Prostate gland (tissue), 2 donors: ENCODE data around the gene TUBB4B. TPM values are rescaled to one million over a fixed set of nuclear protein-coding genes. Genes with fewer than 3 reads are reported as not detected.

Experiments used
- DNase-seq: peaks from one replicate; pipeline ENCODE4 v3.0.0-alpha.2; 2019; ENCODE audit warnings: low spot score
- H3K27ac ChIP-seq, 2 donors: fragments of 200-600 bp; sonication (generic); 2 replicates each; pipeline ENCODE4 v1.5.1; 2017 to 2019
- H3K27me3 ChIP-seq: fragments of 200-600 bp; sonication (generic); replicated peaks from 2 replicates; pipeline ENCODE4 v1.5.1; 2019; ENCODE audit not compliant: insufficient read depth
- H3K36me3 ChIP-seq, 2 donors: fragments of 200-600 bp; sonication (generic); 1 replicate in 1 of 2; 2 replicates in 1 of 2; pipeline versions ENCODE4 v1.5.1 to v1.8.1; 2017 to 2019
- H3K4me1 ChIP-seq: fragments of 200-600 bp; sonication (generic); replicated peaks from 2 replicates; pipeline ENCODE4 v1.5.1; 2019
- H3K4me3 ChIP-seq, 2 donors: fragments of 200-600 bp; sonication (generic); 2 replicates each; pipeline ENCODE4 v1.5.1; 2017 to 2019
- H3K9me3 ChIP-seq: fragments of 200-600 bp; sonication (generic); 2 replicates; pipeline ENCODE4 v1.5.1; 2017
- POLR2A ChIP-seq: fragments of 450-650 bp; IDR thresholded peaks from one replicate; pipeline ENCODE4 v1.6.1; 2016; ENCODE audit warnings: antibody characterized with exemption, mild to moderate bottlenecking
- POLR2AphosphoS5 ChIP-seq: sonication (generic); formaldehyde crosslinking; IDR thresholded peaks from one replicate; pipeline ENCODE4 v1.6.1; 2017; ENCODE audit warnings: antibody characterized with exemption
- WGBS: methylation state at CpG from one replicate; pipeline ENCODE4 v1.1.5; 2018; 5-methylcytosine and 5-hydroxymethylcytosine counted together
- intact Hi-C: fragments of 100-400 bp; cut with DNase I; formaldehyde crosslinking; loops from one replicate; pipeline ENCODE4 v1.14.2; 2022
- total RNA-seq, 2 donors: library from RNA; depleted of rRNA; stranded (reverse); fragments of >200 nt; gene quantifications; one replicate each; pipeline ENCODE4 v1.1.0, GENCODE V29; 2016
- TF ChIP-seq, protein P1 (sequence below), 4 experiments: fragments of 200-600 bp in 2 of 4; fragments of 450-650 bp in 2 of 4; sonication (generic) in 2 of 4; IDR thresholded peaks; 1 replicate in 3 of 4; 2 replicates in 1 of 4; pipeline ENCODE4 v1.5.1; 2016 to 2019; ENCODE audit warnings: antibody characterized with exemption in 4 of 4, mild to moderate bottlenecking in 2 of 4, moderate library complexity in 2 of 4

Gene TUBB4B
- total RNA-seq, 2 donors from 2014 or later, result 279 to 484 TPM

DNA sequence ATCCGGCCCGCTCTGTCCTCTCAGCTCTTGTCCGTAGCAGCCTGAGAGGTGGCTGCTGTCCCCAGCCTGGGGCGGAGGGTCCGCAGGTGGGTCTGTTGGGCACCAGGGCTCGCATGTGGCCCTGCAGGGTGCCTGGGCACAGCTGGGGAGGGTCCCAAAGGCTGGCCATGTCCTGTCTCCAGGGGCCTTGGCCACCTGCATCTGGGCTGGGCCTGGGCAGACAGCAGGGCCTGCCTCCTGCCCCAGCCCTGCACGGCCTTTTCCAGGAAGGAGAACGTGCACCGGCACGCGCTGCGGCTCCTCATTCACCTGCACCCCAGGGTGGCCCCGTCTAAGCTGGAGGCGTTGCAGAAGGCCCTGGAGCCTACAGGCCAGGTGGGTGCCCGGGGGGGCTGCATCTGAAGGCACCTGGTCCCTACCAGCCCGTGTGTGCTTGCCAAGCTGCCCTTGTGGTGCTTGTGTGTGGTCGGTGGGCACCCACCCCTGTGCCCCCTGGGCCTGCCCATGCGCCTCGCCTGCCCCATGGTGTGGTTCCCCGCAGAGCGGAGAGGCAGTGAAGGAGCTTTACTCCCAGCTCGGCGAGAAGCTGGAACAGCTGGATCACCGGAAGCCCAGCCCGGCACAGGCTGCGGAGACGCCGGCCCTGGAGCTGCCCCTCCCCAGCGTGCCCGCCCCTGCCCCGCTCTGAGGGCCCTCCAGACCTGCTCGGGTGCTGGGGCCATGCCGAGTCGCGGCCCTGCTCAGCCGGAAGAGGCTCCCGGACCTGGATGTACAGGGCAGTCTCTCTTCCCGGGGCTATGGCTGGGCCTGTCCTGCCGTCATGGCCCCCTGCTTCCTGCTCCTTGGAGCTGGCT, 31.4 kb downstream of the TUBB4B start:
- Histone ChIP-seq H3K36me3 (peaks cover 0 to 12% of the 10 kb centered on the region in 2 donors), H3K27me3 (peaks cover 3% of the 10 kb centered on the region), H3K4me3 (no peak overlapping the region), H3K9me3 (no peaks in the 10 kb centered on the region), H3K27ac (peak overlapping the region; percentile 48 to 90), H3K4me1 (peaks cover 31% of the 10 kb centered on the region)
- intact Hi-C loops, result no loop called here
- WGBS, result 85% methylated on average over 34 of the region's 39 CpGs
- no peak for TF ChIP-seq POLR2AphosphoS5
- TF ChIP-seq POLR2A, result no peak
- TF ChIP-seq, protein P1, sequence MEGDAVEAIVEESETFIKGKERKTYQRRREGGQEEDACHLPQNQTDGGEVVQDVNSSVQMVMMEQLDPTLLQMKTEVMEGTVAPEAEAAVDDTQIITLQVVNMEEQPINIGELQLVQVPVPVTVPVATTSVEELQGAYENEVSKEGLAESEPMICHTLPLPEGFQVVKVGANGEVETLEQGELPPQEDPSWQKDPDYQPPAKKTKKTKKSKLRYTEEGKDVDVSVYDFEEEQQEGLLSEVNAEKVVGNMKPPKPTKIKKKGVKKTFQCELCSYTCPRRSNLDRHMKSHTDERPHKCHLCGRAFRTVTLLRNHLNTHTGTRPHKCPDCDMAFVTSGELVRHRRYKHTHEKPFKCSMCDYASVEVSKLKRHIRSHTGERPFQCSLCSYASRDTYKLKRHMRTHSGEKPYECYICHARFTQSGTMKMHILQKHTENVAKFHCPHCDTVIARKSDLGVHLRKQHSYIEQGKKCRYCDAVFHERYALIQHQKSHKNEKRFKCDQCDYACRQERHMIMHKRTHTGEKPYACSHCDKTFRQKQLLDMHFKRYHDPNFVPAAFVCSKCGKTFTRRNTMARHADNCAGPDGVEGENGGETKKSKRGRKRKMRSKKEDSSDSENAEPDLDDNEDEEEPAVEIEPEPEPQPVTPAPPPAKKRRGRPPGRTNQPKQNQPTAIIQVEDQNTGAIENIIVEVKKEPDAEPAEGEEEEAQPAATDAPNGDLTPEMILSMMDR (IDR thresholded peaks at IDR 0.05), result no peak
- no peak for DNase-seq

DNA sequence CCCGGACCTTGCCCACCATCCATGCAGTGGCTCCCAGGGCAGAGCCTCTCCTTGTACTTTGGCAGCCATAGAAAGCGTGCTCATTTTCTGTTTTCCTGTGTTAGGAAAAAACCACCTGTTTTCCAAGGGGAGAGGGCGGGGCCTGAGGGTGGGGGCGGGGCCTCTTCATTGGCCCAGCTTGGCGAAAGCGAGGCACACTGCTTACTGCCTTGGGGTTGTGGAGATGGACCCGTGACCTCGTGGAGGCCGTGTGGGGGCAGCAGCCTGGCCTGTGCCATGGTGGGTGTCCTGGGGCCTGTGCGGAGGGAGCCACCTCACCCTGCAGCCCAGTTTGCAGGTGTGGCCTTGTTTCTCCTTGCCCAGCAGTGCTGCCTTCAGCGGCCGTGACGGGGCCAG, 32.0 kb downstream of the TUBB4B start:
- intact Hi-C loops, result no loop called here
- TF ChIP-seq POLR2A (no peak), POLR2AphosphoS5 (no peak)
- TF ChIP-seq, protein P1 (IDR thresholded peaks at IDR 0.05), result no peak
- Histone ChIP-seq H3K4me1 (peaks cover 31% of the 10 kb centered on the region), H3K9me3 (no peaks in the 10 kb centered on the region), H3K4me3 (no peak overlapping the region), H3K36me3 (peaks cover 0 to 12% of the 10 kb centered on the region in 2 donors), H3K27me3 (peaks cover 3% of the 10 kb centered on the region), H3K27ac (no peak overlapping the region)
- DNase-seq, result no peak
- 88% methylated on average over 13 of the region's 13 CpGs for WGBS

DNA sequence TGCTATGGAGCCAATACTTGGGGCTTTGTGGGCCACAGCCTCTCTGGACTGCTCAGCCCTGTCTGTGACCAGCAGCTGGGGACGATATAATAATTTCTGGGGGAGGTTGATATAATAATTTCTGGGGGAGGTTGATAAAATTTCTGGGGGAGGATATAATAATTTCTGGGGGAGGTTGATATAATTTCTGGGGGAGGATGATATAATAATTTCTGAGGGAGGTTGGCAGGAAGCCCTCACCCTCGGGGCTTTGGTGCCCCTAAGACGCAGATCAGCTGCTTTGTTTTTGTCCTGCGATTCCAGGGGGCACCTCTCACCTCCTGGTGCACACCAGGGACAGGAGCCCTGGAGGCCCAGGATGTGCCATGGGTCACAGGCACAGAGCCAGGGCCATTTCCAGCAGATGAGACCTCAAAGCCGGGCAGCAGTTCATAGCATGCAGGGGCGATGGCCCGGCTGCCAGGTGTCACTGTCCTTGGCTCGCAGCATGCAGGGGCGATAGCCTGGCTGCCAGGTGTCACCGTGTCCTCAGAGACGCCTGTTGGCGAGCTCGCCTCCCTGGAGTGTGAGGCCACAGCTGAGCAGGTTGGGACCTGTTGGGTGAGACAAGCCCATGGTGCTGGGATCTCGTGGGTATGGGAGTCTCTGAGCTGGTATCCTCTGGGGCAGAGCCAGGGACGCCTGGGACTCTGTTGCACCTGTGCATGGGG, 32.7 kb downstream of the TUBB4B start:
- Histone ChIP-seq H3K27ac (peak overlapping the region; percentile 50 to 70), H3K27me3 (peaks cover 3% of the 10 kb centered on the region), H3K4me3 (no peak overlapping the region), H3K36me3 (peaks cover 0 to 12% of the 10 kb centered on the region in 2 donors), H3K4me1 (peaks cover 25% of the 10 kb centered on the region), H3K9me3 (no peaks in the 10 kb centered on the region)
- 41% methylated on average over 15 of the region's 15 CpGs for WGBS
- intact Hi-C loops, result no loop called here
- TF ChIP-seq, protein P1 (IDR thresholded peaks at IDR 0.05), result no peak
- peak; percentile 33 for TF ChIP-seq POLR2AphosphoS5
- TF ChIP-seq POLR2A, result no peak
- DNase-seq, result peak; percentile 59

DNA sequence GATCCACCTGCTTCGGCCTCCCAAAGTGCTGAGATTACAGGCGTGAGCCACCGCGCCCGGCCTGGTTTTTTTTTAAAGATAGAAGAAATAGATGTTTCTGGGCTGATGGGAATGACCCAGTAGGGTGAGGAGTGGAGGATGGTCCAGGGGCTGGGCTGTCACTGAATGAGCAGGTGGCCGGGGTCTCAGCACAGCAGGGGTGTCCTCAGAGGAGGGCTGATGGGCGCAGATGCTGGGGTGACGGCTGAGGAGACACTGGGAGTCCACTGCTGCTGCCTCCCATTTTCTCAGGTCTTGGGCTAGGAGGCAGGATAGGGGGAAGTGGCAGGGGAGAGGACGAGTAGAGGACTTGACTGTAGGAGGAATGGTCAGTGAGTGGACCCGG, 34.1 kb downstream of the TUBB4B start:
- DNase-seq, result no peak
- WGBS, result 87% methylated on average over 10 of the region's 10 CpGs
- Histone ChIP-seq H3K4me3 (no peak overlapping the region), H3K9me3 (no peaks in the 10 kb centered on the region), H3K4me1 (peaks cover 14% of the 10 kb centered on the region), H3K36me3 (peaks cover 0 to 12% of the 10 kb centered on the region in 2 donors), H3K27me3 (peaks cover 3% of the 10 kb centered on the region), H3K27ac (no peak overlapping the region)
- intact Hi-C loops, result no loop called here
- no peak for TF ChIP-seq POLR2A
- no peak for TF ChIP-seq POLR2AphosphoS5
- TF ChIP-seq, protein P1 (IDR thresholded peaks at IDR 0.05), result no peak
